GM23338 (cell line): ENCODE measurements around the gene INPP5A.

ENCODE experiments used
- EZH2phosphoT487 ChIP-seq: fragments of 200-600 bp; sonication (generic); IDR thresholded peaks from one replicate; pipeline ENCODE4 v1.8.1; 2018; ENCODE audit warnings: antibody characterized with exemption; ENCODE audit not compliant: unreplicated experiment
- POLR2AphosphoS5 ChIP-seq: IDR thresholded peaks from 2 replicates; pipeline ENCODE4 v1.6.1; 2016; ENCODE audit warnings: antibody characterized with exemption, low read depth
- TF ChIP-seq, protein P1 (sequence below), 2 experiments: fragments of 200-600 bp in 1 of 2; sonication (generic) in 1 of 2; conservative IDR thresholded peaks; 2 replicates each; pipeline versions ENCODE4 v1.5.1 to v1.6.1; 2016 to 2017; ENCODE audit warnings: antibody characterized with exemption in 2 of 2, low read depth in 2 of 2, mild to moderate bottlenecking in 2 of 2, moderate library complexity in 1 of 2
- TF ChIP-seq, protein P2 (sequence below): IDR thresholded peaks from 2 replicates; pipeline ENCODE4 v1.6.1; 2016; ENCODE audit warnings: antibody characterized with exemption

DNA sequence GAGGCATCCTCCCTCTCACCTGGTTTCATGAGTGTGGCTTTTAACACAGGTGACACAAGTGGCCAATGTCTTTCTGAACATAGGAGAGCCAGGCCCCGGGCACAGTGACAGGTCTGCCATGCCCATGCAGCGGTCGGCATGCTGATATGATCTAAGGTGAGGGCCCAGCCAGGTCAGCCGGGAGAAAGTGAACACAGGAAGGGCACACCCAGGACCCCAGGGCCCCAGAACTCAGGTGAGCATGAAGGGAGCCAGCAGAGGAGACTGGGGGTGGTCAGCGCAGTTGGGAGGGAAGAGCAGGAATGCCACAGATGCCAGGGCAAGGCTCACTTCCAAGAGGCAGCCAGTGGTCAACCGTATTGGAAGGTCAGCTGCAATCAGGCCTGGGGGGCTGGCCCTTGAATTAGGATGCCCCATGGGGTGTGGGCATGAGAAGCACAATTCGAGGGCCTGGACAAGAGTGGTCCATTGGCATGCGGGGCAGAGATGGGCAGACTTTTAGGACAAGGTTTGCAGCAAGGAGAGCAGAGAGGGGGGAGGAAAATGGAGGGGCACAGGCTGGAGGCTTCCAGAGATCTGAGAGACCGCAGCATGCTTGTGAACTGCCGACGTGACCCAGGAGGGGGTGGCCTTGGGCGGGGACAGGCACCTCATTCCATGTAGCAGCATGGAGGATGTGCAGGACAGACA, 3.9 kb upstream of the INPP5A start:
- TF ChIP-seq, protein P1, sequence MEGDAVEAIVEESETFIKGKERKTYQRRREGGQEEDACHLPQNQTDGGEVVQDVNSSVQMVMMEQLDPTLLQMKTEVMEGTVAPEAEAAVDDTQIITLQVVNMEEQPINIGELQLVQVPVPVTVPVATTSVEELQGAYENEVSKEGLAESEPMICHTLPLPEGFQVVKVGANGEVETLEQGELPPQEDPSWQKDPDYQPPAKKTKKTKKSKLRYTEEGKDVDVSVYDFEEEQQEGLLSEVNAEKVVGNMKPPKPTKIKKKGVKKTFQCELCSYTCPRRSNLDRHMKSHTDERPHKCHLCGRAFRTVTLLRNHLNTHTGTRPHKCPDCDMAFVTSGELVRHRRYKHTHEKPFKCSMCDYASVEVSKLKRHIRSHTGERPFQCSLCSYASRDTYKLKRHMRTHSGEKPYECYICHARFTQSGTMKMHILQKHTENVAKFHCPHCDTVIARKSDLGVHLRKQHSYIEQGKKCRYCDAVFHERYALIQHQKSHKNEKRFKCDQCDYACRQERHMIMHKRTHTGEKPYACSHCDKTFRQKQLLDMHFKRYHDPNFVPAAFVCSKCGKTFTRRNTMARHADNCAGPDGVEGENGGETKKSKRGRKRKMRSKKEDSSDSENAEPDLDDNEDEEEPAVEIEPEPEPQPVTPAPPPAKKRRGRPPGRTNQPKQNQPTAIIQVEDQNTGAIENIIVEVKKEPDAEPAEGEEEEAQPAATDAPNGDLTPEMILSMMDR (conservative IDR thresholded peaks at IDR 0.05; ENCODE audit: low read depth in 2 of 2) = no peak
- TF ChIP-seq POLR2AphosphoS5 = no peak
- no peak for TF ChIP-seq EZH2phosphoT487
- TF ChIP-seq, protein P2, sequence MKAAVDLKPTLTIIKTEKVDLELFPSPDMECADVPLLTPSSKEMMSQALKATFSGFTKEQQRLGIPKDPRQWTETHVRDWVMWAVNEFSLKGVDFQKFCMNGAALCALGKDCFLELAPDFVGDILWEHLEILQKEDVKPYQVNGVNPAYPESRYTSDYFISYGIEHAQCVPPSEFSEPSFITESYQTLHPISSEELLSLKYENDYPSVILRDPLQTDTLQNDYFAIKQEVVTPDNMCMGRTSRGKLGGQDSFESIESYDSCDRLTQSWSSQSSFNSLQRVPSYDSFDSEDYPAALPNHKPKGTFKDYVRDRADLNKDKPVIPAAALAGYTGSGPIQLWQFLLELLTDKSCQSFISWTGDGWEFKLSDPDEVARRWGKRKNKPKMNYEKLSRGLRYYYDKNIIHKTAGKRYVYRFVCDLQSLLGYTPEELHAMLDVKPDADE = no peak
